ENCODE measurements around the gene MAP3K10.
"Not testable (repeated sequence)": the region's sequence is repeated elsewhere in the genome, so short reads cannot be mapped to it uniquely, and the experiment has no call there.

Gene MAP3K10
- long read RNA-seq, donor 1, partial matches to known transcripts = 0 of 1 reads
- long read RNA-seq, donor 1, other reads (novel, unspliced or antisense) = 0 of 1 reads
- long read RNA-seq, donor 2 = 0 reads
- long read RNA-seq, donor 3 = 0 reads
- long read RNA-seq, donor 4 = 0 reads
- long read RNA-seq, donor 5, partial matches to known transcripts = 0 of 2 reads
- long read RNA-seq, donor 5, other reads (novel, unspliced or antisense) = 0 of 2 reads
- long read RNA-seq, donor 6, partial matches to known transcripts = 0 of 1 reads
- long read RNA-seq, donor 6, other reads (novel, unspliced or antisense) = 0 of 1 reads
- long read RNA-seq, donor 7 = 0 reads
- long read RNA-seq, donor 8 = 0 reads

DNA sequence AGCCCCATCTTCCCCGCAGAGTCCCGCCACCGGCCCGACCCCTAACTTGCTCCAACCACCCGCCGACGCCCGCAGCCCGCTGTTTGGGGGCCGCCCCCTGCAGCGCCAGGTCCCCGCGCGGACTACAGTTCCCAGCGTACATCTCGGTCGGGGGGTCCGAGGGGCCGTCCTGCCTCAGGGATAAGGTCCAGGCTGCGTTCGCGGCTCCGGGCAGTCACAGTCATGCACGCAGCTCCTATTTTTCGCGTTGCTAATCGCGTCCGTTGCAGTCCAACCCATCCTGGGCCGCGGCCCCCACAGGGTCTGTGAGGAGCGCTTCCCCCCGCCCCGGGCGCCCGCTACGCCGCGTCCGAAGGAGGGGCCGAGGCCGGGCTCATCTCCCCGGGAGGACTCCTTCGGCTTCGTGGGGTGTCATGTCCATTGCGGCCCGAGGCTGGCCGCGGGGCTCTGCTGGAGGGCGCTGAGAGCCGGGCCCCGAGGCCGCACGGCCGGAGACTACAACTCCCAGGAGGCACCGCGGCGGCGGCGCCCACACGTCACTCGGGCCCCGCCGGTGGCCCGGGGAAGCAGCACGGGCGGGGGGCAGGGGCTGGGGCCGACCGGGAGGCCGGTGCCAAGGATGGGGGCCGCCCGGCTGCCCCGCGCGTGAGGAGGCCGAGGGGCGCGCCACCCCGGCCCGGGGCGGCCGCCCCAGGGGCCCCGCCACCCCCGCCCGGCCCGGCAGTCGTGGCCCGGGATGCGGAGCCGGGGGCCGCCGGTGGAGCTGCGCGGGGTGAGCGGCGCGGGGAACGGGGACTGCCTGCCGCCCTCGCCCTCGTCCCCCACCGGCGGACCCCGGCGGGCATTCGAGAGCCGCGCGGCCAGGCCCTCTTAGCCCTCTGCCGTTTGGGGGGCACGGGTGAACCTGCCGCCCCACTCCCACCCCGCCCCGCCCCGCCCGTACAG, at the start of gene MAP3K10:
Gene MAP3K10 (plus strand): TSS at position 536 of the 945 bp plus-strand sequence. CDS start 606 bp downstream, outside the sequence.
- peak; percentile 81 for DNase-seq

DNA sequence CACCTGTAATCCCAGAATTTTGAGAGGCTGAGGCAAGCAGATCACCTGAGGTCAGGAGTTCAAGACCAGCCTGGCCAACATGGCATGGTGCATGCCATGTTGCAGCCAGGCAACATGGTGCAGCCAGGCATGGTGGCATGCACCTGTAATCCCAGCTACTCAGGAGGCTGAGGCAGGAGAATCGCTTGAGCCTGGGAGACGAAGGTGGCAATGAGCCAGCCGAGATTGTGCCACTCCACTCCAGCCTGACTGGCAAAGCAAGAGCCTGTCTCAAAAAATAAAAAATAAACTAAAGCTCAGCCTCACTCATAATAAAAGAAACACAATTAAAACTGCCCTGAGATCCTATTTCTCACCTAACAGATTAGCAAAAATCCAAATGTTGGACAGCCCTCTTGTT, 49.7 kb upstream of the MAP3K10 start:
- no peak for DNase-seq

DNA sequence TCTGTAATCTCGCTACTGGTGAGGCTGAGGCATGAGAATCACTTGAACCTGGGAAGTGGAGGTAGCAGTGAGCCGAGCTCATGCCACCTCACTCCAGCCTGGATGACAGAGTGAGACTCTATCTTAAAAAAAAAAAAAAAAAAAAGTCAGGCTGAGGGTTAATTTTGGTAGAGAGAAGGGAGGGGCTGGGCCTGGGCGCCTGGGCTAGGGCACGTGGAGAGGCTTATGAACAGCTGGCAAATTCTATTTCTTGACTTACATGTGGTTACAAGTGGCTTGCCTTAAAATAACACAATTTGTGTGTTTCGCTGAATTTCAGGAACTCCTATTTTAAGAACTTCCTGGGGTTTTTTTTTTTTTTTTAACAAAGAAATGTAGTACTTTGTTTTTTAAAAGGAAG, 47.6 kb upstream of the MAP3K10 start:
- no peak for DNase-seq

DNA sequence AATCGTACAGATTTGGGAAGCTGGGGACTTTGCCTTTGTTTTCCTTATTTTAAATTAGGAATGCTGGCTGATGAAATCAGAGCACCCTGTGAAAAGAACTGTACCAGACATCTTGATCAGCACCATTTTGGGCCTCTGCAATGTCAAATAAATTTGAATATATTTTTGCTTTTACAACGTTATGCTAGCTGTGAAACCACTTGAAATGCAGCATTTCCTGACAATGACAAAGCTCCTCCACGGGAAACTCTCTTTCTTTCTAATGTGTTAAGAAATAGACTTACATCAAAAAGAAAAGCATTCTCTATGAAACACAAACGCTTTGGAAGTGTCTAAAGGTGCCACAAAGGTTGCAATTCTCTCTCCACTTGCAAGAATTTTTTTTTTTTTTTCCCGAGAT, 47.1 kb upstream of the MAP3K10 start:
- DNase-seq = no peak

DNA sequence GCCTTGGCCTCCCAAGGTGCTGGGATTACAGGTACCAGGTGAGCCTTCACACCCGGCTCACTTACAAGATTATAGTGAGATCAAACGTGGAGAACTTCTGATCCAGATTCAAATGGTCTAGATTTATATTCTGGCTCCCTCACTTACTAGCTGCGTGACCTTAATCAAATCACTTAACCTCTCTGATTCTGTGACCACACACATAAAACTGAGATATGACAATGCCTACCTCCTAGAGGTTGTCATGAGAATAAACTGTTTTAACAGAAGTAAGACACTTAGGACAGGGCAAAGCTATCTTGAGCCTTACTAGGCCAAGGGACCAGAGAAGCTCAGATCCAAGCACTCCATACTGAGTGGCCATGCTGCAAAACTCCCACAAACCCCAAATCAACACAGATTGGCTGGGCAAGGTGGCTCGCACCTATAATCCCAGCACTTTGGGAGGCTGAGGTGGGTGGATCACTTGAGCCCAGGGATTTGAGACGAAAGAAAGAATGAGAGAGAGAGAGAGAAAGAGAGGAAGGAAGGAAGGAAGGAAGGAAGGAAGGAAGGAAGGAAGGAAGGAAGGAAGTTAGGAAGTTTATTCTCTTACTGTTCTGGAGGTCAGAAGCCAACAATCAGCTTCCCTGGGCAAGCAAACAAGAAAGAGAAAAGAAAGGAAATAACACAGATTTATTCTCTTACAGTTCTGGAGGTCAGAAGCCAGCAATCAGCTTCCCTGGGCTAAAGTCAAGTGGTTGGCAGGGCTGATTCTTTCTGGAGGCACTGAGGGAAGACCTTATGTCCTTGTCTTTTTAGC, 46.1 kb upstream of the MAP3K10 start:
- no peak for DNase-seq

DNA sequence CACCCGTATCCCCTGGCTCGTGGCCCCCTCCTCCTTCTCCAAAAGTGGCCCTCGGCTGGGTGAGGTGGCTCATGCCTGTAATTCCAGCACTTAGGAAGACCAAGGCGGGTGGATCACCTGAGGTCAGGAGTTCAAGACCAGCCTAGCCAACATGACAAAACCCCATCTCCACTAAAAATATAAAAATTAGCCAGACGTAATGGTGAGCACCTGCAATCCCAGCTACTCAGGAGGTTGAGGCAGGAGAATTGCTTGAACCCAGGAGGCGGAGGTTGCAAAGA, 45.5 kb upstream of the MAP3K10 start:
- DNase-seq = not testable (repeated sequence)

DNA sequence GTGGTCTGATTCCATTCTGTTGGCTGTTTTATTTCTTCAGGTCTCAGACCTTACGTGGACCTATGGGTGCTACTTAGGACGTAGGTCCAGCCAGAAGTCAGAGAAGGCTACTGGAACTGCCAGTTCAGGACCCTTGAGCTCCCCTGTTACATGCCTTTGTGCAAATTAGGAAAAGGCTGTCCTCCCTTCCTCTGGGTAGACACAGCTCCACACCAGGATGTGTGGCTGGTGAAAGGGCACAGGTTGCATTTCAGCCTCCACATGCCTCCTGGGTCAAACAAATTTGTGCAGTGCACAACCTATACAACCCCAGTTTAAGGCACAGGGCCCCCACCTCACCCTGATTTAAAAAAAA, 43.9 kb upstream of the MAP3K10 start:
- no peak for DNase-seq

DNA sequence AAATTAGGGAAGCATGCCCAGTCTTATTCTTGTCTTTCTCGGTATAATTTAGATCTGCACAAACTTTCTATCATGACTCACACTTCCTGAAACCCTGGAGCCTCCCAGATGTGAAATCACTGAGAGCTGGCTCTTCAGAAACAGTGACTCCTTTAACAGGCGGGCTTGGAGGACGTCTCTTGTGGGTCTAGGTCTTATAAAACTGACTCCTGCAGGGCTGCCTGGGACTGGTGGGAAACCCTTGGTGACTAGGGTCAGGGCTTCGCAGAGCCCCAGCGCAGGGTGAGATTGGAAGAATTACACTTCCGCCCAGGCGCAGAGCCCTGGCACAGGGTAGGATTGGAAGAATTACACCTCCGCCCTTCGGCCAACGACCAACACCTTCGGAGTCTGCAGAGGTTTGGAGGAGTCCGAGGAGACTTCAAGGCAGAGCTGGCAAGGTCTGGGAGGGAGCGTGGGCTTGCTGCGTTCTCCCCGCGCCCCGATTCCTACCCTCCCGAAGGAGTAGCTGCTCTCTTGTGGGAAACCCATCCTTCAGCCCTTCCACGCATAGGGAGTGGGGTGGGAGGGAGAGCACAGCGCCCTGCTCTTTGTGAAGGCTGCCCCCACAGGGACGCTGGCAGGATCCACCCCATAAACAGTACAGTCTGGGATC, 43.4 kb upstream of the MAP3K10 start:
- no peak for DNase-seq

DNA sequence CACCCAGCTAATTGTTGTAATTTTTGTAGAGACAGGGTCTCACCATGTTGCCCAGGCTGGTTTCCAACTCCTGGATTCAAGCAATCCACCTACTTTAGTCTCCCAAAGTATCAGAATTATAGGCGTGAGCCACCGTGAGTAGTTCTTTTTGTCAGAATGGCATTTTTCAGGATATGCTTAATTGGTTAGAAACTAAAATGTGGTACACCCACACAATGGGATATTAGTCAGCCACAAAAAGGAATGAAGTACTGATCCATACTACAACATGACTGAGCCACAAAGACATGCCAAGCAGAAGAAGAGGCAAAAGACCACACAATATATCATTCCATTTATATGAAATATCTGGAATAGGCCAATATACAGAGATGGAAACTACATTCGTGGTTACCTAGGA, 41.7 kb upstream of the MAP3K10 start:
- no peak for DNase-seq

DNA sequence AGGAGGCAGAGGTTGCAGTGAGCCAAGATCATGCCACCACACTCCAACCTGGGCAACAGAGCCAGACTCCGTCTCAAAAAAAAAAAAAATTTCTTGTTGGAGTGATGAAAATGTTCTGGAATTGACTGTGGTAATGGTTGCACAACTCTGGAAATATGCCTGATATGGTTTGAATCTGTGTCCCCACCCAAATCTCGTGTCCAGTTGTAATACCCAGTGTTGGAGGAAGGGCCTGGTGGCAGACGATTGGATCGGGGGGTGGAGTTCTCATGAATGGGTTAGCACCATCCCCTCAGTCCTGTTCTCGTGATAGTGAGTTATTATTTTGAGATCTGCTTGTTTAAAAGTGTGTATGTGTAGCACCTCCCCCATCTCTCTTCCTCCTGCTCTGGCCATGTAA, 41.1 kb upstream of the MAP3K10 start:
- DNase-seq = no peak

DNA sequence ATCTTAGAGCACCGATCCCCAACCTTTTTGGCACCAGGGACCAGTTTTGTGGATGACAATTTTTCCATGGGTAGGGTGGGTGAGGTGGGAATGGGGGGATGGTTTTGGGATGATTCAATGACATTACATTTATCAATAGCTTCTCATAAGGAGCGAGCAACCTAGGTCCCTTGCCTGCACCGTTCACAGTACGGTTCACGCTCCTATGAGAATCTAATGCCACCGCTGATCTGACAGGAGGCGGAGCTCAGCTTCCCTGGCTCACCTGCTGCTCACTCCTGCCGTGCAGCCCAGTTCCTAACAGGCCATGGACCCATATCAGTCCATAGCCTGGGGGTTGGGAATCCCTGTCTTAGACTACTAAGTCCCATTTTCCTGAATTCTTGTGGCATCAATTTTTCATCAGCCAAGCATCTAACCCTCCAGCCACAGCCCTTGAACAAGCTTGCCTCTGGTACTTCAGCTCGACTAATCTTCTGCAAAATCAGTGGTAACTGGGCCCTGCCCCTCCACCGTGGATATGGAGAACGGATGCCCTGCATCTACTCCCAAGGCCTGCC, 37.0 kb upstream of the MAP3K10 start:
- DNase-seq = no peak

DNA sequence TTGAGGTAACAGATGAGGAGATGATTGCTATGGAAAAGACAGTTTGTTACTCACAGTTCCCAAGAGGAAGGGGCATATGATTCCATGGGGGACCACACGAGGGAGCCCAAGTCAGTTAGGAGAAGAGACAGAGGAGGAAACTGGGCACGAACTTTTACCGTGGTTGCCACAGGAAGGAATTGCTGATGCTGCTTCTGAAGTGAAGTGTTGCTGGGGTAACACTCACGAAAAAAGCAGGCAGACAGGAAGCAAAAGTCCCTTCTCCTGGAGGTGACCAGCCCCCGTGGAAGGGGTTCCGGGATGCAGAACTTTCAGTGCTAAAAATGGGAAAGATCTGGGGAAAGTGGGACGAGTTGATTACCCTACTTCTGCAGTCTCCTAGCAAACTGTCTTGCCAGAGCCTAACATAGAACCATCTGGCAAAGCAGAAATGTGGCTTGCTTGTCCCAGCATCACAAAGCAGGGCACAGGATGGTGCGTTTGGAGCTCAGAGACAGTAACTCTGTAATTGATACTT, 35.4 kb upstream of the MAP3K10 start:
- no peak for DNase-seq

DNA sequence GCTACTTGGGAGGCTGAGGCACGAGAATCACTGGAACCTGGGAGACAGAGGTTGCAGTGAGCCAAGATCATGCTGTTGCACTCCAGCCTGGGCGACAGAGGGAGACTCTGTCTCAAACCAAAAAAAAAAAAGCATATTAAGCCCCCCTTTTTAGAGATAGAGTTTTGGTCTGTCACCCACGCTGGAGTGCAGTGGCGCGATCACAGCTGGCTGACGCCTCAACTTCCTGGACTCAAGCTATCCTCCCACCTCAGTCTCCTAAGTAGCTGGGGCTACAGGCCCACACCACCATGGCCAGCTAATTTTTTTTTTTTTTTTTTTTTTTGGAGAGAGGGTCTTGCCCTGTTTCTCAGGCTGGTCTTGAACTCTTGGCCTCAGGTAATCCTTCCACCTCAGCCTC, 34.2 kb upstream of the MAP3K10 start:
- no peak for DNase-seq

DNA sequence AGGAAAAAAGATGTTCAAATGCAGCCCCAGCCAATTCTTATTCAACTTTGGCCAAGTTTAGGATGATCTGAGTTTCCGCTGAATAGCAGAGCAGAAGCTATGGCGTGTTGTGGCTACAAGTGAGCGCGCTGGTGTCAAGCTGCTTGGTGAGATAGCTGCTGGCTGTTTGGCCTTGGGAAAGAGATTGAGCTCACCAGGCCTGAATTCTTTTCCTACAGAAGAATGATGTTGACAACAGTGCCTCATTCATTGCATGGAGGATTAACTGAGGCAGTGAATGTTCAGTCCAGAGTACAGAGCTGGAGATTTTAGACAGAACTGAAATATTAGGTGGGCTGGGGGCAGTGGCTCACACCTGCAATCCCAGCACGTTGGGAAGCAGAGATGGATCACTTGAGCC, 31.5 kb upstream of the MAP3K10 start:
- DNase-seq = no peak

DNA sequence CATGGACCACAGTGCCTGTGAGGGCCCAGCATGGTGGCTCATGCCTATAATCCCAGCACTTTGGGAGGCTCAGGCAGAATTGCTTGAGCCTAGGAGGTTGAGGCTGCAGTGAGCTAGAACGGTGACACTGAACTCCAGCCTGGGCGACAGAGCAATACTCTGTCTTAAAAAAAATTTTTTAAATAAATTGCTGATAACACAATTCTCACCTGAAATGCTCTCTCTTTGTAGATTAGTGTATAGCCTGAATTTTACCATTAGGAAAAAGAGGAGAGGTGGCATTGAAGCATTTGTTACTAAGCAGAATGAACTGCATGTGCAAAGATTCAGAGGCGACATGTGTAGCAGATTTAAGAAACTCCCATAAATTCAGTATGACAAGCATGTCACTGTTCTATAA, 29.1 kb upstream of the MAP3K10 start:
- DNase-seq = no peak

DNA sequence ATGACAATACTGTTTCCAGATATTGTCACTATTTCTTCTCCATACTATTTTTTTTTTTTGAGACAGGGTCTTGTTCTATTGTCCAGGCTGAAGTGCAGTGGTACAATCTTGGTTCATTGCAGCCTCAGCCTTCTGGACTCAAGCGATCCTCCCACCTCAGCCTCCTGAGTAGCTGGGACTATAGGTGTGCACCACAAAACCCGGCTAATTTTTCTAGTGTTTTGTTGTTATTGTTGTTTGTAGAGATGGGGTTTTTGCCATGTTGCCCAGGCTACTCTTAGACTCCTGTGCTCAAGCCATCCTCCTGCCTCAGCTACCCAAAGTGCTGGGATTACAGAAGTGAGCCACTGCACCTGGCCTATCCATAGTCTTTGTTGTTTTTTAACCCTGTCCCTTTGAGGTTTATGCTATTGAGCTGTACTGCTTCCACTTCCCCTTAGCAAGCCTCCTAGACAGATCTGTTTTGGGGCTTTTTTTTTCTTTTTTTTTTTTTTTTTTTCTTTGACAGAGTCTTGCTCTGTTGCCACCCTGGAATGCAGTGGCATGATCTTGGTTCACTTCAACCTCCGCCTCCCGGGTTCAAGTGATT, 27.6 kb upstream of the MAP3K10 start:
- no peak for DNase-seq

DNA sequence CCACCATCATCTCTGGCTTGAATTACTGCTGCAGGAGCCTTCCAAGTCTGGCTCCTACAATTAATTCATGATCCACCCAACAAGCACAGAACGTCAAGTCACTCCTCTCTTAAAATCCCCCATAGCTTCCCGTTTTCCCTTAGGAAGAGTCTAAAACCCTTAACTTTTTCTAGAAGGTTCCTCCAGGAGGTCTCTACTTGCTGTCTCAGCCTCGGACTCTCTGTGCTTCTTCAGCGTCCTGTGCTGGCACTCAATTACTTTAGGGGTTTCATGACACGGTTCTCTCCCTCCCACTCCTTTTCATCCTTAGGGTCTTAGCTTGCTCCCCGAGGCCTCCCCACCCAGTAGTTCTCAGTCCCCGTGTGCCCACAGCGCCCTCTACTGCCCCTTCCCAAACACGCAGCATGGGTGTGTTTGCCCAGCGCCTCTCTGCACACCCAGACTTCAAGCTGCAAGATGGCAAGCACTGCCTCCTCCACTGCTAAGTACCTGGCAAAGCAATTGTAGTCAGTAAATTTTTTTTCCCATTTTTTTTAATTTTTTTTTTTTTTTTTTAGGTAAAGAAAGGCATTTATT, 25.8 kb upstream of the MAP3K10 start:
- DNase-seq = no peak

DNA sequence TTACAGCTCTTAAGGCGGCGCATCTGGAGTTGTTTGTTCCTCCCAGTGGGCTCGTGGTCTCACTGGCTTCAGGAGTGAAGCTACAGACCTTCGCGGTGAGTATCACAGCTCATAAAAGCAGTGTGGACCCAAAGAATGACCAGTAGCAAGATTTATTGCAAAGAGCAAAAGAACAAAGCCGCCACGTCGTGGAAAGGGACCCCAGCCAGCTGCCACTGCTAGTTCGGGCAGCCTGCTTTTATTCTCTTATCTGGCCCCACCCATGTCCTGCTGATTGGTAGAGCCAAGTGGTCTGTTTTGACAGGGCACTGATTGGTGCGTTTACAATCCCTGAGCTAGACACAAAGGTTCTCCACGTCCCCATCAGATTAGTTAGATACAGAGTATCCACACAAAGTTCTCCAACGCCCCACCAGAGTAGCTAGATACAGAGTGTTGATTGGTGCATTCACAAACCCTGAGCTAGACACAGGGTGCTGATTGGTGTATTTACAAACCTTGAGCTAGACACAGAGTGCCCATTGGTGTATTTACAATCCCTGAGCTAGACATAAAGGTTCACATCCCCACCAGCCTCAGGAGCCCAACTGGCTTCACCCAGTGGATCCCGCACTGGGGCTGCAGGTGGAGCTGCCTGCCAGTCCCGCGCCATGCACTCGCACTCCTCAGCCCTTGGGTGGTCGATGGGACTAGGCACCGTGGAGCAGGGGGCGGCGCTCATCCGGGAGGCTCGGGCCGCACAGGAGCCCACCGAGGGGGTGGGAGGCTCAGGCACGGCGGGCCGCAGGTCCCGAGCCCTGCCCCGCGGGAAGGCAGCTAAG, 21.5 kb upstream of the MAP3K10 start:
- DNase-seq = not testable (repeated sequence)

DNA sequence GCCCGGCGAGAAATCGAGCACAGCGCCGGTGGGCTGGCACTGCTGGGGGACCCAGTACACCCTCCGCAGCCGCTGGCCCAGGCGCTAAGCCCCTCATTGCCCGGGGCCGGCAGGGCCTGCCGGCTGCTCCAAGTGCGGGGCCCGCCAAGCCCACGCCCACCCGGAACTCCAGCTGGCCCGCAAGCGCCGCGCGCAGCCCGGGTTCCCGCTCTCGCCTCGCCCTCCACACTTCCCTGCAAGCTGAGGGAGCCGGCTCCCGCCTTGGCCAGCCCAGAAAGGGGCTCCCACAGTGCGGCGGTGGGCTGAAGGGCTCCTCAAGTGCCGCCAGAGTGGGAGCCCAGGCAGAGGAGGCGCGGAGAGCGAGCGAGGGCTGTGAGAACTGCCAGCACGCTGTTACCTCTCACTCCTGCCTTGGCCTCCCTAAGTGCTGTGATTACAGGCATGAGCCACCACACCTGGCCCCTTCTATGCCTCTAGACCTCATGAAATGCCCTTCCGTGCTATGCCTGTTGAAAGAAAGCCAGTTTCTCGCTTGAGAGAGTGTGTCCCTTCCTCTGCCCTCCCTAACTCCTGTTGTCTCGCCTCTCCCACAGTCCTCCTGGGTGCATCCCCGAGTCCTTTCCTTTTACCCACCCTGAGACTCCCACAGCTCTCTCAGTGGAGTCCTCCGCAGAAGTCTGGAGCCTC, 20.8 kb upstream of the MAP3K10 start:
- not testable (repeated sequence) for DNase-seq

DNA sequence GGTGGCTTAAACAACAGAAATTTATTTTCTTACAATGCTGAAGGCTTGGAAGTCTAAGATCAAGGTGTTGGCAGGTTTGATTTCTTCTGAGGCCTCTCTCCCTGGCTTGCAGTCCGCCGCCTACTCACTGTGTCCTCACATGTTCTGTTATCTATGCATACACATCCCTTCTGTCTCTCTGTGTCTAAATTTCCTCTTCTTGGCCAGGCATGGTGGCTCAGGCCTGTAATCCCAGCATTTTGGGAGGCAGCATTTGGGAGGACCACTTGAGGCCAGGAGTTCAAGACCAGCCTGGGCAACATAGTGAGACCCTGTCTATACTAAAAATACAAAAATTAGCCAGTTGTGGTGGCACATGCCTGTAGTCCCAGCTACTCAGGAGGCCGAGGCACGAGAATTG, 19.9 kb upstream of the MAP3K10 start:
- DNase-seq = not testable (repeated sequence)

All from right kidney (tissue), 9 donors.